HPDE6-E6E7 (cell line): ENCODE results near the gene SMOC2.
"Not testable (repeated sequence)": the region's sequence is repeated elsewhere in the genome, so short reads cannot be mapped to it uniquely, and the experiment has no call there.

Experiments
- DNase-seq: peaks from one replicate; pipeline ENCODE4 v3.0.0; 2011; ENCODE audit warnings: missing footprints; ENCODE audit errors: extremely low spot score

Gene SMOC2

DNA sequence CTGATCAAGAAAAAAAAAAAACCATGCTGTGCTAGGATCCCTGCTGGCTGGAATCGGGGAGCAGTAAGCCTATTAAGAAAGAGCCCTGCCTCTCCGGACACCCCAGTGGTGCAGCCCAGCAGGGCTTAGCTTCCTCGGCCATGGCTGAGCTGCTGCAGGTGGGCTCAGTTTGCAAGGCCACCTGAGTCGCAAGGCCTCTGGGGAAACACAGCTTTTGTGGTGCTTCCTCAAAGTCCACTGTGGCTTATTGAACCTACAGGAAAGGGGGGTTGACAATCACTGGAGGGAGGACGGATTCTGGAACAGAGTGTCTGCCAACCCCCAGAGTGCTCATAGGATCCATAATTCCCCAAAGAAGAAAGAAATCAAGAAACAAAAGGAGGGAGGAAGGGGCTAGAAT is 240.8 kb downstream of the SMOC2 start:
- no peak for DNase-seq

DNA sequence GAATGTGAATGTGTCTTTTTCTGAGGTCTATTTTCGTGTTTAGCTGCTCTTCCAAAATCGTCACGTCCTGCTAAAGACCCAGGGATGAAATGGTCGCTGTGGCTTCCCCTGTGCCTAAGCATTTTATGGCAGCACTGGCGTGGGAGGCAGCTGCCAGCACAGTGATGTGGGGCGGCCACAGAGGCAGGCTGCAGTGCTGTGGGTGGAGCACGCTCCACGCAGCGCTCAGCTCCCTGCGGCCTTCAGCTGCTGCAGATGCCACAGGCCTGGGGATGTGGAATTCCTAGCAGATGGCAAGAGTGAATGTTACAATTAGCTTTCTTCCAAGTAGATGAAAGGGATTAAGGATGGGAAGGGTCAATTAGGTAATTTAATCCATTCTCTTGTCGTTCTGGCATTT is 242.6 kb downstream of the SMOC2 start:
- no peak for DNase-seq

DNA sequence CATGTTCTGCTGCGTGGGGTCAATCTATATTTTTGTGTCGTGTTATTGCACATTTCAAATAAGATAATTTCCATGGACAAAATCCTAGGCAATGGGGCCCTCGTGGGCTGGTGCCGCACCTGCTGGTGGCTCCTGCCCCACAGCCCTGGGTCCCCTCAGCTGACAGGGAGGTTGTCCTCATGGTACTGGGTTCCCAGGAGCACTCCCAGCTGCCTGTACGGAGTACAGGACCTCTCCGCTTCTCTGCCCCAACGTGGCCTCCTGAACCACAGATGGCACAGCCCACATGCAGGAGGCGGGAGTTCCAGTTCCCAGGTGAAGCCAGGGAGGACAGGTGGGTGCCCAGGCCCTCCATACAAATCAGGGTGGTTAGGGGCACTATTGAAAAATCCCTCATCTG is 243.5 kb downstream of the SMOC2 start:
- no peak for DNase-seq

DNA sequence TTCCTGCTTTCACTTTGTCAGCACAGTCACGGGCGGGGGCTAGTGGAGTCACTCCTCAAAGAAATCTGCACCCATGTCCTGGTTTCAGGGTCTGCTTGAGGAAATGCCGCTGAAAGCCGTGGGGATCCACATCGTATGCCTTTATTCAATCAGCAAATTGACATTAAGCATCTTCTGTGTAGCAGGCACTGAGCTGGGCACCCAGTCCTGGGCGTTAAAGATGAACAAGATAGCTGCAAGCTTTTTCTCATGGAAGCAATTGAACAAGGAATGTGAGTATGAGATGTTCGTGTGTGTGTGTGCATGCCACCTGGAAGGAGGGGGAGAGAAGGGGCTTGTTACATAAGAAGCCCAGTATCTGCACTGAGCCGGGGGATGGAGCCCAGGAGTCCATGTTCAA is 243.9 kb downstream of the SMOC2 start:
- no peak for DNase-seq

DNA sequence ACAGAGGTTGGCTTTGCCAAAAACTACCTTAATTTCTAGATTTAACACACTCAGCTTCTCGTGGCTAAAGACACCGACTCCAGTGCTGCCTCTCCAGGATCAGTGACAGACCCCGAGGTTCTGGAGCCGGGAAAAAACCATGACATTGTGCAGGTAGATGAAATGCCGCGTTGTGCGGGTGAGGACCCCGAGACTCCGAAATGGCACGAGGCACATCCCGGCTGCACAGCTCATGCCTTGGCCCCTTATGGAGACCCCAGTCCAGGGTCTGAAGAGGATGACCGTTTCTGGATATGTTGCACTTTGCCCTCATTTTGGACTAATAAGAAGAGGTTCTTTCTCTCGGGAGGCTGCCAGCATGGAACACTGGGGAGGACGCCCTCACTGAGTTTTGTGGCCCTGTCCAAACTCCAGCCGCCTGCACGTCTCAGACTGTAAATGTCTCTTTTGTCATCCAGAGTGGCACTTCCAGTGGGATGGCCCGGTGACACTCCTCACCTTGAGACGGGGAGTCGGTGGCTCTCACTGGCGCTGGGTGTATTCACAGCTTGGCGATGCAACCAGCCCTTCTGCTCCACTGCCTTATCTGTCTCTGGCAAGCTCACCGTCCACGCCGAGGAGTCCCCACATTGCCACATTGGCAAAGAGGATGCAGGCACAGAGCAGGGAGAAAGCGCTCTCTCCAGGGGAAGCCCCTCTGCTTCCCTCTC is 245.2 kb downstream of the SMOC2 start:
- no peak for DNase-seq

DNA sequence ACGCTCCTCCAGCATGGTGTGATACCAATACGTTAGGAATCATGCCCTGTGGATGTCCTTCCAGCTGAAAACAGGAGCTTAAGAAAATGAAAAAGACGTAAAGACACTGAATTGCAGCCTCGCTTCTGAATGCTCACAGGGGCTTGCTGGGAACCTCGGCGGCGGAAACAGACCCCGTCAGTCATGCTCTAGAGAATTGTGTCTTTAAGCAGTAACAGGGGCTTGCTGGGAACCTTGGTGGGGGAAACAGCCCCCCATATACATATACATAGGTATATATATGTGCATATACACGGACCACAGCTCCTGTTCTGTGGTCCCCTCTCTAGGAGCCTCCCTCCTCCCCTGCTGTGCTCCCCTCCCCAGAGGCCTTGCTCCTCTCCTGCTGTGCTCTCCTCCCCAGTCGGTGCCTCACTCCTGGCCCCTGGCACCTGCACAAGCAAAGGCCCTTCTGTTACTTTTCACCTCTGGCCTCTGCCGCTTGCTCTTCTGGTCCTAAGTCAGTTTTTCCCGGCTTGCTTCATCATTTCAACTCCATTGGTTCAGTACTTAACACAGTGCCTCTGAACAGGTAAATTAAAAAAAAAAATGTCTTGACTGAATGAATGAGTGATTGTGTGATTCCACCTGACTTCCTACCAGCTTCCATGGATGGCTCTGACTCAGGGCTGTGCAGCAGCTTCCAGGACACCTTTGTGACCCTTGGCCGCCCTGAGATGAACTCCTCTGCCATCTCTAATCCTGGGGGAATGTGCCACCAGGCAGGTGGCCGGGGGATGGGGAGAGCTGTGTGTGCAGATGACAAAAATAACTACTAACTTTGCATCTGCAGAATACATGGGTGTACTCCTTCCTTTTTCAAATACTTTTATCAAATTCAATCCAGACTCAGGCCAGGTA is 246.1 kb downstream of the SMOC2 start:
- no peak for DNase-seq

DNA sequence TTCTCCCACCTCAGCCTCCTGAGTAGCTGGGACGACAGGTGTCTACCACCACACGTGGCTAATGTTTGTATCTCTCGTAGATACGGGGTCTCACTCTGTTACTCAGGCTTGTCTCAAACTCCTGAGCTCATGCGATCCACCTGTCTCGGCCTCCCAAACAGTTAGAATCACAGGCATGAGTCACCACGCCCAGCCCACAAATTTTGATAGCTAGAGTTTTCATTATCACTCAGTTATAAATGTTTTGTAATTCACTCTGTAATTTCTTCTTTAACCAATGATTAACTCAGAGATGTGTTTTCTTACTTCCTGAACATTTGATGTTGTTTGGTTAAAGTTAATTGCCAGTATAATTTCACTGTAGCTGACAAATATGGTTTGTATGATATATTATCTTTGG is 249.3 kb downstream of the SMOC2 start:
- no peak for DNase-seq

DNA sequence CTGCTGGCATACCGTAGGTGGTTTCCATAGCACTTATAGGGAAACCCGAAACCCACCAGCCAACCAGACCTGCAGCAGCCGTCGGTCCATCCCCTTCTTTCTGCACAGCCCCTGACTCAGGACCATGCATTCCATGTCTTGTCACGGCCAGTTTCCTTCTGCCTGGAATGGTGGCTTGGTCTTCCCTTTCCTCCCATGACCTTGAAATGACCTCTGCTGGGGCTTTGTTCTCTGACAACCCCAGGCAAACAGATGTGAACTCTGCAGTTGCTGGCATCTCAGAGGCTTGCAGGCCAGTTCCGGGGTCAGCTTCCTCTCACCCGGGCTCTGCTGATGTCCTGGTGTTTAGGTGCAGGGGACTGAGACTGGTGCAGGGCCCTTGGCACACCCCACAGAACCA is 250.8 kb downstream of the SMOC2 start:
- DNase-seq = no peak

DNA sequence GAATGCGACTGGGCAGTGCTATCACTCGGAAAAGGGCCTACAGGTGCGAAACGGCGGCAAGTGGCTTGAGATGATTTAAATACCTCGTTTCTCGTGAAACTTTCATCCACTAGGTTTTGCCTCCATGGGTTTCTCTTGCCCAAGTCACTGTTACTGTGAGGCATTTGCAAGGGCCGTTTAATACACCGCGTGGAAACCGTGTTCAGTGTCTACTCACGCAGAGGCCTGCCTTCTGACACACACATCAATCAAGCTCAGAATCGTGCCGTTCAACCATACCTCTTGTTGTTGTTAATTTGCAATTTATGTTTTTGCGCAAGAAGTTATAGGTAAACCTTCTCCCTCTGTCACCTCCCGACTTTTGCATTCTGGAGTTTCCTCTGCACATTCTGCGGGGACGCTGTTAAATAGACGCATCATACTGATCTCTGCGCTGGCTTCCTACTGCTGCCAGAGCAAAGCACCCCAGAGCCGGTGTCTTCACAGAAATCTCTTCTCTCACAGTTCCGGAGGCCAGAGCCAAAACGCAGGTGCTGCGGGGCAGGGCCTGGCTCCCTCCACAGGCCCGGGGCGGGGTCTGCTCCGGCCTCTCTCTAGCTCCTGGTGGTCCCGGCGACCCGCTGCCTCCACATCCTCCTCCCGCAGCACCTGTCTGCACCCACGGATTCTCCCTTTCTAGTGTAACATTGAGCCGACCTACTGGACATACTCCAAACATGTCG is 251.4 kb downstream of the SMOC2 start:
- DNase-seq = no peak

DNA sequence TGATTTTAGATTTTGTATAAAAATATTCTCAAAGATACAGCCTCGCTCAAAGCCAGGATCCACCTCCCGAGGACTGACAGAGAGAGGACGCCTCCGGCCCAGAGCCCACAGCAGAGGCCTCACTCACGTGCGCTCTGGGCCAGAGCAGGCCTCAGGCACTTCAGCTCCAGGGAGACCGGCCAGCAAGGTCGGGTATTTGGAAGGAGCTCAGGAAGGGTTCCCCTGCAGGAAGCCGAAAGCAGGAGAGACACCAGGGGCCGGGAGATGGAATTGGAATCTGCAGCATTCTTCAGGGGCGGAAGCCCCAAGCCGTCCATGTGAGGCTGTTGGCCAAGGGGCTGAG is 251.9 kb downstream of the SMOC2 start:
- not testable (repeated sequence) for DNase-seq

DNA sequence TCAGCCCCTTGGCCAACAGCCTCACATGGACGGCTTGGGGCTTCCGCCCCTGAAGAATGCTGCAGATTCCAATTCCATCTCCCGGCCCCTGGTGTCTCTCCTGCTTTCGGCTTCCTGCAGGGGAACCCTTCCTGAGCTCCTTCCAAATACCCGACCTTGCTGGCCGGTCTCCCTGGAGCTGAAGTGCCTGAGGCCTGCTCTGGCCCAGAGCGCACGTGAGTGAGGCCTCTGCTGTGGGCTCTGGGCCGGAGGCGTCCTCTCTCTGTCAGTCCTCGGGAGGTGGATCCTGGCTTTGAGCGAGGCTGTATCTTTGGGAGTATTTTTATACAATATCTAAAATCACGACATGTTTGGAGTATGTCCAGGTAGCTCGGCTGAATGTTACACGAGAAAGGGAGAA is 253.8 kb downstream of the SMOC2 start:
- not testable (repeated sequence) for DNase-seq

DNA sequence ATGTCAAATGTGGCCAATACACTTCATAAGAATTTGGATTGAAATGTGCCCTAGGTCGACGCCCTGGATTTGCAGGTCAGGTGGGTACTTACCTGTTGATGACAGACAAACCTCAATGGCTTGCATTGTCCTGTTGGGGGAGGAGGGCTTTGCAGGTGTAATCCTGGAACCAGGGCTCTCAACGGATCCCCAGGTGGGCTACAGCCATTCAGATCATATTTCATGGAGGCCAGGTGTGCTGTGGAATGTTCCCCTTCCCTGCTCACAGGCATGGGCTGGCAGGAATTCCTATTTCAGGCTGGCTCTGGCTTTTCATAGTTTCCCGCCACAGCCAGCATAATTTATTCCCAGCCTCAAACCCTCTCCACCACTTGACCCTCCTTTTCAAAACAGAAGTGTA is 254.7 kb downstream of the SMOC2 start:
- DNase-seq = no peak

DNA sequence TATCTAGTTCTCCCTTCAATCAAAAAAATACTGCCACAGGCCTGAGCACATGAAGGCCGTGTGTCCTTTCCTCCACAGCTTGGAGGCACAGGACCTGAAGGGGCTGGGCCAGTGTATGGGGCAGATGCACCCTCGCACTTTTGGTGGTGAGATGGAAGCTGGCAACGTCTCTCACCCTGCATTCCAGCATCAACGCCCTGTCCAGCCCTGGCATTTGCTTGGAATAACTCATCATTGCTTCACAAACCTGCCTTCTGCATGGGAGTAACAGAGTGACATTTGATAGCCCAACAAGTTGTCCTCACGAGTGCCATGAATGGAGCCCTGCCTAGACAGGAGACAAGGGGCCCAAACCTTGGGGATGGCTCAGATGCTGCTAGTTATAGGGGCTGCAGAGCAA is 257.9 kb downstream of the SMOC2 start:
- DNase-seq = no peak

DNA sequence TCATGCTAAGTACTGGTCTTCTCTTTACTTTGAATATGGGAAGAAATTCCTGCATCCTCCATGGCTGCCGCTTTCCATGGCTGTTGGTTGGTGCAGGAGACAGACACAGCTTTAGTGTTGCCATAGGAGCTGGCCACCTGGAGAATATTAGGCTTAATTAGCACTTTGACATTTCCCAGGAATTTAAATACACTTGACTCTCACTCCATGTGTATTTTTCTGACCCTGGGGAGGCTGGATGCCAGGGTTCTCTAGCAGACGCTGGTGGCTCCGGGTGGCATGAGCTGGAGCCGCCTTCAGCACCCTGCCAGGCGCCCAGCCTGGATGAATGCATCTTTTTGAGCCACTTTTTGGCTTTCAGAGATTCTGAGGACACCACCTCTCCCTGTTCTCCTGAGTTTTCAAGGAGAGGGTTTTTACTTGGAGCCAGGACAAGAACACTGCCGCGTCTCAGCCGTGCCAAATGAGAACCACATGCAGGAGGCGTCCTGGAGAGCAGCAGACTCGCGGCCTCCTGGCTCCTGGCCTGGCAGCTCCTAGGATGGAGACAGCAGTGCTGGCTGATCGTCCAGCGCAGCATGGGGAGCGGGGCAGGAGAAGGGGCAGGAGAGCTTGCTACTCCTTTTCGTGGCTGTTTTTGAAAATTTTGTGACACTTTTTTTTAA is 258.8 kb downstream of the SMOC2 start:
- no peak for DNase-seq

DNA sequence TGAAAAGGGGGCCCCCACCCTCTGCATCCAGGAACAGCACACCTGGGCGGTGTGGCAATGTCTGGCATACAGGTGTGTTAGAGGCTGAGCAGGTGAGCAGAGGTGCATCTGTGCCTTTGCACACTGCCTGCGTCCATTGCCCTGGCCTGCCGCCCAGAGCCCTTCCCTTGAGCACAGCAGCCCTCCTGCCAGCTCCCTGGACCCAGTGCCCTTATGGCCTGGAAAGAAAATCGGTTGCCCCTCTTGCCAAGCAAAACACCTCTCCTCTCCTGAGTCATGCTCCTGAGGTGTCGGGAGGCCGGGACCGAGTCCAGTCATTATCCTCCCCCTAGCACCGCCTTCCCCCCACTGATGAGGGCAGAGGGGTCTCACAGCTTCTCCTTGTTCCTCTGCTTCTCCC is 259.9 kb downstream of the SMOC2 start:
- DNase-seq = no peak

DNA sequence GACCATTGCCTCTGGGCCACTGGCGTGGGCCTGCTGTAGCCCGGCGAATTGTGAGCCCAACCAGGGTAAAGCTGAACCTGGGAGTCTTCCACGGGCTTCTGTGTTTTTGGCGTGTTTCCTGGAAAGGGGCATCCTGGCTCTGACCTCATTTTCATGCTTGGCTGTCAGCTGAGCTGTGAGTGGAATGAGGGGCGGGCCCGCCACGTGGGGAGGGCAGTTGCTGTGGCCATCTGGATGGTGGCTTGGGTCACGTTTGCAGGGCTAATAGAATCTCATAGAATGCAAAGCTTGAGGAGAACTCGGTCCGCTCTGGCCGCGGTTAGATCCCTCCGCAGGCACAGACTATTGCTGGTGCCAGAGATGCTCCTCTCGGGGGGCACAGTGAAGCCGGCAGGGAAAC is 263.0 kb downstream of the SMOC2 start:
- DNase-seq = no peak

DNA sequence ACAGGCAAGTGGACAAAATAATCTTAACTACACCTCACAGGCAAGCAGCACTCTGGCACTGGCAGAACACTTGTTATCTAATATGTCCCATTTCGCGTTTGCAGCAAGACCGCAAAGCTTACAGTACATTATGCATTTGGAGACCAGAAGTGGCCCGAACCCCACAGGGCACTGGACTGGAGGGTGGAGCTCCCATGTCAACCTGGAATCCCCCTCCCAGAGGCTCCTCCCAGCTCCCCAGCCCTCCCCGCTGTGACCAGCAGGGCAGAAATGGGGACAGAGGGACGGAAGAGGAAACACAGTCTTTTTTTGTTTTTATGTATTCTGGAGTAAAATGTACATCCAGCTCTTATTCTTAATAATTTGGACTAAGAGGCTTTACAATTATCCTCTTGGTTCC is 263.7 kb downstream of the SMOC2 start:
- DNase-seq = no peak

DNA sequence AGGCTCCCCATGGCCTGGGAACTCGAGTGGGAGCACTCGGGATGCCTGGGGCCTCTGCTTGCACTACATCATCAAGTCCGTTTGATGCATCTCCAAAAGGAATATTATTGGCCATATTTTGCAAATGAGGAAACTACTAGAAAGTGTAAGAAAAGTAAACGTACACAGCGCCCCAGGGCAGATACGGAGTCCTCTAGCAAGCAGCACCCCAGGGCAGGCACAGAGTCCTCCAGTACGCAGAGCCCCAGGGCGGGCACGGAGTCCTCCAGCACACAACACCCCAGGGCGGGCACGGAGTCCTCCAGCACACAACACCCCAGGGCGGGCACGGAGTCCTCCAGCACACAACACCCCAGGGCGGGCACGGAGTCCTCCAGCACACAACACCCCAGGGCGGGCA is 264.3 kb downstream of the SMOC2 start:
- not testable (repeated sequence) for DNase-seq

DNA sequence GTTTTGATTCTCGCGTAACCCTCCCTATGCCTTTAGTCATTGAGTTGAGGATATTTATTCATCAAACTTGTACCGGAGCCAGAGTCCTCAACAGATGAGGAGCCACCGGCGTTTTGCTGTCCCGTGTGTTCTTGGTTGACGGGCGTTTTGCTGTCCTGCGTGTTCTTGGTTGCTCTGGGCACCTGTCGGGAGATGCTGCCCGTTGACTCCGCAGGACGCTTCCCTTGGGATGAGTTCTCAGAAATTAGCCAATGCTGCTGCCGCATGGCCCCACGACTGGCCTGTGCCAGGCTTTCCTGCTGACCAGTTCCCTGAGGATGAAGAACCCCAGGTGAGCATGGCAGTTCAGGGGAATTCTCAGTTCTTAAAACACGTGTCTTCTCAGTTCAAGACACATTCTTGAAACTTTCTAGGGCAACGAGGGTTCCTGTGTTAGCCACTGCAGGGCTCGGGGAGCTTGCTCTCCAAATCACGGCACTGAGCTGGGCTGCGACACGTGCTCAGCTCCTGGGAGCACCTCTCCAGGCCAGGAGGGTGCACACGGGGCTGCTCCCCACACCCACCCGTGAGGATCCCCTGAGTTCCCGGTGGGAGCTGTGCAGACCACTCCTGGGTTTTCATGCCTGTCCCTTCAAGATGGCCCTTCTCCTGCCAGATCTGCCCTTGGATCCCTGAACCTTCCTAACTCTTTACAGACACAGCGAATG is 265.6 kb downstream of the SMOC2 start:
- no peak for DNase-seq

DNA sequence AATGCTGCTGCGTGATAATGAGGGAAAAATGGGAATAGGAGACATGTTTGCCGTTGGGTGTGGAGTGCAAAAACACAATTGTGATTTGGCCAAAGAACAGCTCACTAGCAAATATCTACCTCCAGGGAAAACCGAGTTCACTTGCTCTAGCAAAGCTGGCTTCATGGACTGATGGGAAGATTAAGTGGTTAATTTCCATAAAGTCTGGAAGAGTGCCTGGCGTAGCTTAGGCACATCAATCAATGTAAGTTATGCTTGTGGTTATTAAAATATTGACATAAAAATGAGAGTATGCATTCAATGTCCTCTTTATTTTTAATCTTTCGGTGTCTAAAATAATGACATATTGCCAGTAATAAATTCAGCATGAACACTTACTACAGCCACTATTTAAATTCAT is 267.5 kb downstream of the SMOC2 start:
- DNase-seq = no peak

DNA sequence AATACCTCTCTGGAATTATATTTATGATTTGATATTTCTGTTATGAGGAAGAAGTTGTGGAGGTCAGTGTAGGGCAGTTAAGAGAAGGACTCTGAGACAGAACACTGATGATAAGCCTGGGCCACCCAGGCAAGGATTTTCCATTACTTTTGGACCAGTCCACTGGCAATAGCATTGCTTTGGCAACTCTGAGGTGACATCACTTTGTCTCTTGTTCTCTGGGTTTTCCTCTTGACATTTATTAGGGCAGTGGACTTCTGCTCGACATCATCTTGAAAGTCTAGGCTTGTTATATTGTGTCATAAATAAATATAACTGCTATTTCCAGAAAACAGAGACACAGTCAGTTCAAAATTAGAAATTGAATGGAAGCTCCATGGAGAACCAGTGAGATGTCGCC is 268.0 kb downstream of the SMOC2 start:
- DNase-seq = no peak

DNA sequence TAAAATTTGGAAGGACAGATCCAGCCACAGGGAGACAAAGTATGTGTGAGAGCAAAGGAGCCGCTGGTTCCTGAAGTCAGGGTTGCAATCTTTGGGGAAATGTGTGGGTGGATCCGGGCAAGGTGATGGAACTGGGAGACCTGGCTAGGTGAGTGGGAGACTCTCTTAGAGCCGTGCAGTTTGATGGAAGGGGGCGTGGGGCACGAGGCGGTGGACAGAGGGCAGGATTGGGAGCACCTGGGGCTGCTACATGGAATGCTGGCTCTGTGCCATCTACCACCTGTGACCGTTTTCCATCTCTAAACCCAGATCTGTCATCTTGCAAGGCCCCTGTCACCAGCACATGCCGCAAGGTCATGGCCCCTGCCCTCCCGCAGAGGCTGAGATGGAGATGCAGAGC is 268.4 kb downstream of the SMOC2 start:
- DNase-seq = no peak
